GM19238 (cell line): Measurements from ENCODE around the gene NEK1.
A peak's percentile ranks its signal among the peaks of the same experiment; 100 is the strongest.
"Not testable (repeated sequence)": the region's sequence is repeated elsewhere in the genome, so short reads cannot be mapped to it uniquely, and the experiment has no call there.

ENCODE experiments used
- DNase-seq: peaks from one replicate; pipeline ENCODE4 v3.0.0; 2011; ENCODE audit warnings: low spot score; ENCODE audit not compliant: insufficient read length

Gene NEK1

GRCh38 chr4:169603312-169603711, 9.1 kb downstream of the NEK1 start:
- no peak for DNase-seq

- DNase-seq = no peak
These were observed 11.2 kb downstream of the NEK1 start for GRCh38 chr4:169601016-169601771.

GRCh38 chr4:169594560-169595195, 17.7 kb downstream of the NEK1 start:
- no peak for DNase-seq

- DNase-seq = no peak
These were observed 19.3 kb downstream of the NEK1 start for GRCh38 chr4:169593050-169593560.

GRCh38 chr4:169583563-169583962, 28.8 kb downstream of the NEK1 start:
- DNase-seq = no peak

- DNase-seq = no peak
These were observed 29.7 kb downstream of the NEK1 start for GRCh38 chr4:169582706-169583105.

- no peak for DNase-seq
These were observed 30.2 kb downstream of the NEK1 start for GRCh38 chr4:169582203-169582602.

GRCh38 chr4:169573889-169574288, 38.5 kb downstream of the NEK1 start:
- DNase-seq = no peak

GRCh38 chr4:169571435-169571834, 40.9 kb downstream of the NEK1 start:
- no peak for DNase-seq

- not testable (repeated sequence) for DNase-seq
These were observed 41.4 kb downstream of the NEK1 start for GRCh38 chr4:169571012-169571411.

- DNase-seq = not testable (repeated sequence)
These were observed 42.1 kb downstream of the NEK1 start for GRCh38 chr4:169570266-169570665.

GRCh38 chr4:169569188-169569587, 43.2 kb downstream of the NEK1 start:
- not testable (repeated sequence) for DNase-seq

- no peak for DNase-seq
These were observed 44.5 kb downstream of the NEK1 start for GRCh38 chr4:169567916-169568315.

GRCh38 chr4:169566021-169566818, 46.2 kb downstream of the NEK1 start:
- DNase-seq = peak; percentile 26

GRCh38 chr4:169565606-169566005, 46.8 kb downstream of the NEK1 start:
- no peak for DNase-seq

- no peak for DNase-seq
These were observed 55.2 kb downstream of the NEK1 start for GRCh38 chr4:169557061-169557636.

GRCh38 chr4:169546548-169546947, 65.8 kb downstream of the NEK1 start:
- not testable (repeated sequence) for DNase-seq

GRCh38 chr4:169540774-169541173, 71.6 kb downstream of the NEK1 start:
- DNase-seq = no peak

- DNase-seq = no peak
These were observed 82.3 kb downstream of the NEK1 start for GRCh38 chr4:169530048-169530447.

- no peak for DNase-seq
These were observed 88.6 kb downstream of the NEK1 start for GRCh38 chr4:169523796-169524195.

GRCh38 chr4:169510617-169511016, 101.8 kb downstream of the NEK1 start:
- no peak for DNase-seq

- no peak for DNase-seq
These were observed 105.5 kb downstream of the NEK1 start for GRCh38 chr4:169506903-169507302.
